Left lung (tissue), 10 donors: Measurements from ENCODE around the gene CDC37. TPM values are rescaled to one million over a fixed set of nuclear protein-coding genes. Genes with fewer than 3 reads are reported as not detected.

Experiments
- ATAC-seq: fragments of 200-7000 bp; cut with Tn5 transposase; one replicate; pipeline ENCODE4 v1.9.1; 2020; ENCODE audit warnings: moderate library complexity
- DNase-seq, 4 donors: peaks; one replicate each; pipeline ENCODE4 v3.0.0-alpha.2; 2013 to 2020
- H3K27ac ChIP-seq, 2 donors: fragments of 200-600 bp; sonication (generic) in 1 of 2; one replicate each; pipeline versions ENCODE4 v1.5.0 to v1.8.0; 2020 to 2021
- H3K27me3 ChIP-seq, 2 donors: fragments of 200-600 bp; sonication (generic) in 1 of 2; one replicate each; pipeline versions ENCODE4 v1.5.0 to v1.8.0; 2020 to 2021
- H3K36me3 ChIP-seq, 2 donors: fragments of 200-600 bp; sonication (generic) in 1 of 2; one replicate each; pipeline versions ENCODE4 v1.5.0 to v1.8.0; 2020 to 2021
- H3K4me1 ChIP-seq, 2 donors: fragments of 200-600 bp; one replicate each; pipeline ENCODE4 v1.8.0; 2021
- H3K4me3 ChIP-seq, 2 donors: fragments of 200-600 bp; sonication (generic) in 1 of 2; one replicate each; pipeline versions ENCODE4 v1.5.0 to v1.8.0; 2020 to 2021; ENCODE audit warnings: mild to moderate bottlenecking in 1 of 2
- H3K9me3 ChIP-seq, 2 donors: fragments of 200-600 bp; sonication (generic) in 1 of 2; one replicate each; pipeline versions ENCODE4 v1.5.0 to v1.8.0; 2020 to 2021
- intact Hi-C, 2 donors: fragments of 100-400 bp; cut with DNase I; formaldehyde crosslinking; loops; one replicate each; pipeline versions ENCODE4 v1.11.2 to v1.14.2; 2022
- polyA plus RNA-seq, 6 donors: library from polyadenylated mRNA; unstranded; fragments of 120-200 nt; gene quantifications; one replicate each; pipeline ENCODE4 v1.2.1, GENCODE V29; 2013; ENCODE audit not compliant: insufficient read length in 6 of 6
- total RNA-seq, 2 donors: library from RNA; stranded (reverse); fragmentation: NEBNext Ultra II Directional; extraction: Animal tissue kit (Norgen Biotek cat#: 25700); gene quantifications; one replicate each; pipeline ENCODE4 v1.2.1, GENCODE V29; 2021
- TF ChIP-seq, protein P1 (sequence below), 2 donors: fragments of 200-600 bp; sonication (generic) in 1 of 2; IDR thresholded peaks; one replicate each; pipeline versions ENCODE4 v1.5.0 to v1.8.0; 2021; ENCODE audit warnings: antibody characterized with exemption in 2 of 2
- donor health status: DM: no; HTN: yes; CAD: no.
- donor health status: DM: no; HTN: no; CAD: no.

CDC37 gene
- total and polyA plus RNA-seq, 8 donors: 120 to 198 (median 169) TPM

- intact Hi-C loops: no loop called here
- DNase-seq: no peak
These were observed 37.8 kb downstream of the CDC37 start for GRCh38 chr19:10365518-10365917.

DNA sequence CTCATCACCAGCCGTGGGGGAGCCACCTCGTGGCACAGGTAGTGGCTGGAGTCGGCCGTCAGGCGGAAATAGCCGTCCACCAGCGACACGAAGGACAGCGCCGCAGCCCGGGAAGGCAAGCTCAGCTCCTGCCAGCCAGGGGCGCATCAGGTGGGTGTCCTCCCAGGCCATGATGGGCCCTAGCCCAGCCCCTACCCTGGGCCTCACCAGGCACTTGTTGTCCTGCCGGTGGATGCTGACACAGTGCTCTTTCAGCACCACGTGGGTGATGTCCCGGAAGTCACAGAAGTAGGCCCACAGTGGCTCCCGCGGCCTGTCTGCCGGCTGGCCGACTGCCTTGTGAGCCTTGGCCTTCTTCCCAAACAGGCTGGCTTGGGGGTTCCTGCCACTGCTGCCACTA lies 38.7 kb downstream of the CDC37 start:
- no peak for DNase-seq
- no peaks in the 10 kb centered on the region for H3K4me1 ChIP-seq
- H3K4me3 ChIP-seq: no peak overlapping the region
- H3K27me3 ChIP-seq: no peaks in the 10 kb centered on the region
- ATAC-seq: no peak
- intact Hi-C loops: no loop called here
- H3K36me3 ChIP-seq: peaks cover 0 to 100% of the 10 kb centered on the region in 2 donors
- H3K9me3 ChIP-seq: no peaks in the 10 kb centered on the region
- TF ChIP-seq, protein P1, sequence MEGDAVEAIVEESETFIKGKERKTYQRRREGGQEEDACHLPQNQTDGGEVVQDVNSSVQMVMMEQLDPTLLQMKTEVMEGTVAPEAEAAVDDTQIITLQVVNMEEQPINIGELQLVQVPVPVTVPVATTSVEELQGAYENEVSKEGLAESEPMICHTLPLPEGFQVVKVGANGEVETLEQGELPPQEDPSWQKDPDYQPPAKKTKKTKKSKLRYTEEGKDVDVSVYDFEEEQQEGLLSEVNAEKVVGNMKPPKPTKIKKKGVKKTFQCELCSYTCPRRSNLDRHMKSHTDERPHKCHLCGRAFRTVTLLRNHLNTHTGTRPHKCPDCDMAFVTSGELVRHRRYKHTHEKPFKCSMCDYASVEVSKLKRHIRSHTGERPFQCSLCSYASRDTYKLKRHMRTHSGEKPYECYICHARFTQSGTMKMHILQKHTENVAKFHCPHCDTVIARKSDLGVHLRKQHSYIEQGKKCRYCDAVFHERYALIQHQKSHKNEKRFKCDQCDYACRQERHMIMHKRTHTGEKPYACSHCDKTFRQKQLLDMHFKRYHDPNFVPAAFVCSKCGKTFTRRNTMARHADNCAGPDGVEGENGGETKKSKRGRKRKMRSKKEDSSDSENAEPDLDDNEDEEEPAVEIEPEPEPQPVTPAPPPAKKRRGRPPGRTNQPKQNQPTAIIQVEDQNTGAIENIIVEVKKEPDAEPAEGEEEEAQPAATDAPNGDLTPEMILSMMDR (IDR thresholded peaks at IDR 0.05): no peak
- no peak overlapping the region for H3K27ac ChIP-seq

More at GRCh38 chr19:10365518-10365917, 37.8 kb downstream of the CDC37 start:
- Histone ChIP-seq H3K4me3 (no peak overlapping the region), H3K27me3 (no peaks in the 10 kb centered on the region), H3K27ac (no peak overlapping the region), H3K4me1 (no peaks in the 10 kb centered on the region), H3K36me3 (peaks cover 0 to 100% of the 10 kb centered on the region in 2 donors), H3K9me3 (no peaks in the 10 kb centered on the region)
- TF ChIP-seq, protein P1 (IDR thresholded peaks at IDR 0.05): no peak
- ATAC-seq: no peak

GRCh38 chr19:10363789-10364281 lies 39.5 kb downstream of the CDC37 start:
- peaks cover 0 to 100% of the 10 kb centered on the region in 2 donors for H3K36me3 ChIP-seq
- no peaks in the 10 kb centered on the region for H3K4me1 ChIP-seq
- intact Hi-C loops: no loop called here
- DNase-seq (no peak), ATAC-seq (no peak)
- TF ChIP-seq, protein P1 (IDR thresholded peaks at IDR 0.05): no peak
- no peaks in the 10 kb centered on the region for H3K27me3 ChIP-seq
- H3K4me3 ChIP-seq: no peak overlapping the region
- no peaks in the 10 kb centered on the region for H3K9me3 ChIP-seq
- H3K27ac ChIP-seq: no peak overlapping the region

DNA sequence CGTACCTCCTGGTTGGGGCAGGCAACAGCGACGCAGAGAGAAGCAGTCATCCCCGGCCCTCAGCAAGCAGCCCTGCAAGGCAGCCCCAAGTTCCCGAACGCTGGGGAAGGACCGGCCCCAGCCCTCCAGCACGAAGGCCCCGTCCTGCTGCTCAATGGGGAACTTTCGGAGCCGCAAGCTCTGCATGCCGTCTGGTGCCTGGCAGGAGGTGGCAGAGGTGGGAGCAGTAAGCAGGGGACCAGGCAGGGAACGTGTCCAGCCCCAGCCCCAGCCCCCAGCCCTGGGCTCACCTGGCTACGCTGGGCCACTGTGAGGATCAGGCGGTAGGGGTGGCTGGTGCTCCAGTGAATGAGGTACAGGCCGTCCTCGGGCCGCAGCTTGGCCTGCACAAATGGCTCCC lies 41.1 kb downstream of the CDC37 start:
- no peaks in the 10 kb centered on the region for H3K27me3 ChIP-seq
- no peak for DNase-seq
- TF ChIP-seq, protein P1 (IDR thresholded peaks at IDR 0.05): no peak
- intact Hi-C loops: no loop called here
- H3K4me3 ChIP-seq: no peak overlapping the region
- no peaks in the 10 kb centered on the region for H3K9me3 ChIP-seq
- ATAC-seq: no peak
- H3K4me1 ChIP-seq: no peaks in the 10 kb centered on the region
- peaks cover 0 to 100% of the 10 kb centered on the region in 2 donors for H3K36me3 ChIP-seq
- H3K27ac ChIP-seq: no peak overlapping the region

GRCh38 chr19:10361569-10362011 lies 41.8 kb downstream of the CDC37 start:
- Histone ChIP-seq H3K4me1 (no peaks in the 10 kb centered on the region), H3K27me3 (no peaks in the 10 kb centered on the region), H3K4me3 (no peak overlapping the region), H3K27ac (no peak overlapping the region), H3K36me3 (peaks cover 0 to 100% of the 10 kb centered on the region in 2 donors), H3K9me3 (no peaks in the 10 kb centered on the region)
- intact Hi-C loops: no loop called here
- no peak for ATAC-seq
- no peak for DNase-seq
- TF ChIP-seq, protein P1 (IDR thresholded peaks at IDR 0.05): no peak
